Liver (tissue), 9 donors: ENCODE measurements around the gene CES1. TPM values are rescaled to one million over a fixed set of nuclear protein-coding genes. Genes with fewer than 3 reads are reported as not detected.

Source experiments
- DNase-seq: peaks from one replicate; pipeline ENCODE4 v3.0.0-alpha.2; 2017; ENCODE audit warnings: low spot score
- H3K27ac ChIP-seq, 2 donors: one replicate each; pipeline ENCODE4 v1.7.0; 2013; ENCODE audit warnings: inconsistent platforms in 2 of 2, low read length in 2 of 2, control low read depth in 1 of 2, low read depth in 1 of 2, mild to moderate bottlenecking in 1 of 2
- H3K27me3 ChIP-seq, 4 donors: one replicate each; pipeline versions ENCODE4 v1.6.1 to v1.7.0; 2013; ENCODE audit warnings: low read length in 3 of 4, inconsistent platforms in 1 of 4, mild to moderate bottlenecking in 1 of 4, moderate library complexity in 1 of 4; ENCODE audit not compliant: control insufficient read depth in 4 of 4, insufficient read depth in 4 of 4
- H3K36me3 ChIP-seq, 4 donors: one replicate each; pipeline versions ENCODE4 v1.6.1 to v1.7.0; 2013; ENCODE audit warnings: low read length in 3 of 4, mild to moderate bottlenecking in 3 of 4, low read depth in 1 of 4, moderate library complexity in 1 of 4; ENCODE audit not compliant: control insufficient read depth in 4 of 4, insufficient read depth in 3 of 4
- H3K4me1 ChIP-seq, 4 donors: one replicate each; pipeline versions ENCODE4 v1.6.1 to v1.7.0; 2013; ENCODE audit warnings: low read length in 3 of 4, mild to moderate bottlenecking in 3 of 4, moderate library complexity in 1 of 4; ENCODE audit not compliant: control insufficient read depth in 4 of 4, insufficient read depth in 4 of 4
- H3K4me3 ChIP-seq, 3 donors: one replicate each; pipeline versions ENCODE4 v1.6.1 to v1.7.0; 2013; ENCODE audit warnings: low read length in 3 of 3, control low read depth in 1 of 3, low read depth in 1 of 3, mild to moderate bottlenecking in 1 of 3
- H3K9ac ChIP-seq, 2 donors: one replicate each; pipeline ENCODE4 v1.7.0; 2013; ENCODE audit warnings: low read length in 2 of 2, mild to moderate bottlenecking in 2 of 2, moderate library complexity in 2 of 2, control low read depth in 1 of 2, low read depth in 1 of 2
- H3K9me3 ChIP-seq, 4 donors: one replicate each; pipeline versions ENCODE4 v1.6.1 to v1.7.0; 2013; ENCODE audit warnings: low read length in 3 of 4; ENCODE audit not compliant: control insufficient read depth in 4 of 4
- EGR1 ChIP-seq, 2 donors: IDR thresholded peaks; 2 replicates each; pipeline ENCODE4 v1.6.1; 2016 to 2018; ENCODE audit warnings: antibody characterized with exemption in 2 of 2, low read depth in 2 of 2
- FOXA1 ChIP-seq: IDR thresholded peaks from 2 replicates; pipeline ENCODE4 v1.6.1; 2016; ENCODE audit warnings: antibody characterized with exemption
- FOXA2 ChIP-seq: IDR thresholded peaks from 2 replicates; pipeline ENCODE4 v1.6.1; 2016; ENCODE audit warnings: antibody characterized with exemption
- HNF4A ChIP-seq, 2 donors: conservative IDR thresholded peaks; 2 replicates each; pipeline ENCODE4 v1.6.1; 2016; ENCODE audit warnings: antibody characterized with exemption in 2 of 2, mild to moderate bottlenecking in 2 of 2
- HNF4G ChIP-seq: IDR thresholded peaks from 2 replicates; pipeline ENCODE4 v1.6.1; 2016; ENCODE audit warnings: antibody characterized with exemption
- RAD21 ChIP-seq, 2 donors: IDR thresholded peaks; 2 replicates each; pipeline ENCODE4 v1.6.1; 2016; ENCODE audit warnings: antibody characterized with exemption in 2 of 2, mild to moderate bottlenecking in 2 of 2
- SP1 ChIP-seq: IDR thresholded peaks from 2 replicates; pipeline ENCODE4 v1.6.1; 2018; ENCODE audit warnings: antibody characterized with exemption, mild to moderate bottlenecking
- TAF1 ChIP-seq: conservative IDR thresholded peaks from 2 replicates; pipeline ENCODE4 v1.6.1; 2016; ENCODE audit warnings: antibody characterized with exemption, mild to moderate bottlenecking
- YY1 ChIP-seq: IDR thresholded peaks from 2 replicates; pipeline ENCODE4 v1.6.1; 2016; ENCODE audit warnings: antibody characterized with exemption, mild to moderate bottlenecking
- WGBS: extraction: QIAGEN DNeasy Blood & Tissue Kit; methylation state at CpG from one replicate; pipeline ENCODE4 v1.1.7; 2013; 5-methylcytosine and 5-hydroxymethylcytosine counted together
- polyA plus RNA-seq, 2 donors: library from polyadenylated mRNA; stranded (reverse) in 1 of 2; unstranded in 1 of 2; fragments of 200-250 nt in 1 of 2; fragments of >200 nt in 1 of 2; fragmentation: Nextera tagmentation in 1 of 2; extraction: Ambion mirVana in 1 of 2; gene quantifications; one replicate each; pipeline versions ENCODE4 v1.2.1 to v1.2.3, GENCODE V29; 2013 to 2015
- total RNA-seq, 2 donors: library from RNA; depleted of rRNA; stranded (reverse); fragments of >200 nt; gene quantifications; one replicate each; pipeline ENCODE4 v1.2.3, GENCODE V29; 2014
- TF ChIP-seq, protein P1 (sequence below): IDR thresholded peaks from 2 replicates; pipeline ENCODE4 v1.6.1; 2016; ENCODE audit warnings: antibody characterized with exemption
- TF ChIP-seq, protein P2 (sequence below): IDR thresholded peaks from 2 replicates; pipeline ENCODE4 v1.6.1; 2016; ENCODE audit warnings: antibody characterized with exemption
- TF ChIP-seq, protein P3 (sequence below): IDR thresholded peaks from 2 replicates; pipeline ENCODE4 v1.6.1; 2016; ENCODE audit warnings: antibody characterized with exemption, mild to moderate bottlenecking
- TF ChIP-seq, protein P4 (sequence below): IDR thresholded peaks from 2 replicates; pipeline ENCODE4 v1.6.1; 2016; ENCODE audit warnings: antibody characterized with exemption
- donor health status: healthy.
- donor health status: healthy.
- donor health status: healthy.
- donor health status: healthy.
- donor health status: healthy.

The CES1 gene
- total and polyA plus RNA-seq, 4 donors = 8.4 to 1,773 (median 546) TPM

DNA sequence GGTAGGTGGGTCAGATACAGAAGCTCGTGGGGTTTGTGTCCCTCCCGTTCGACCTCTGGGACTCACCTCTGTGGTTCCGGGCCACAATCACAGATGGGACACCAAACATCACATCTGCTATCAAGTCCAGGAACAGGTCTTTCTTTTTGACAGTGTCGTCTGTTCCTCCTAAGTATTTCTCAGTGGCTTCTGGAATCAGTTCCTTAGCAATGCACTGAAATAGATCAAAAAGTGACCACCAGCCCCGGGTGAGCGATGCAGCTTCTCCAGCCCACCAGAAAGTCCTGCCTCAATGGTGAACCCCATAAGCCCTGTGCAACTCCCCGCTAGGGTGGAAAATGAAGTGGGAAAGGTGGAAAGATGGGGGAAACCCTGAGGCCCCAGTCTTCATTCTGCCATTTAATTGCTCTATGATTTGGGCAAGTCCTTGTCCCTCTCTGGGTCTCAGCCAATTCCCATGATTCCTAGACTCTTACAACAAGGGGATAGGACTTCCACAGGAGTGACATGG is 22.4 kb downstream of the CES1 start:
- no peak overlapping the region for H3K27ac ChIP-seq
- H3K4me3 ChIP-seq = no peak overlapping the region
- no peaks in the 10 kb centered on the region for H3K27me3 ChIP-seq
- TF ChIP-seq RAD21 (IDR thresholded peaks at IDR 0.05) = no peak
- no peak for TF ChIP-seq TAF1
- TF ChIP-seq FOXA1 = no peak
- no peak for TF ChIP-seq HNF4A (conservative IDR thresholded peaks at IDR 0.05)
- TF ChIP-seq, protein P1, sequence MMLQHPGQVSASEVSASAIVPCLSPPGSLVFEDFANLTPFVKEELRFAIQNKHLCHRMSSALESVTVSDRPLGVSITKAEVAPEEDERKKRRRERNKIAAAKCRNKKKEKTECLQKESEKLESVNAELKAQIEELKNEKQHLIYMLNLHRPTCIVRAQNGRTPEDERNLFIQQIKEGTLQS = no peak
- TF ChIP-seq HNF4G = no peak
- TF ChIP-seq, protein P2, sequence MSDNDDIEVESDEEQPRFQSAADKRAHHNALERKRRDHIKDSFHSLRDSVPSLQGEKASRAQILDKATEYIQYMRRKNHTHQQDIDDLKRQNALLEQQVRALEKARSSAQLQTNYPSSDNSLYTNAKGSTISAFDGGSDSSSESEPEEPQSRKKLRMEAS = no peak
- no peak for TF ChIP-seq EGR1 (IDR thresholded peaks at IDR 0.05; ENCODE audit: low read depth in 2 of 2)
- WGBS = 75% methylated on average over 8 of the region's 8 CpGs
- no peak for DNase-seq
- H3K36me3 ChIP-seq = peaks cover 7 to 44% (median 34%) of the 10 kb centered on the region in 4 donors
- no peaks in the 10 kb centered on the region for H3K4me1 ChIP-seq
- H3K9ac ChIP-seq = no peak overlapping the region
- H3K9me3 ChIP-seq = no peaks in the 10 kb centered on the region

DNA sequence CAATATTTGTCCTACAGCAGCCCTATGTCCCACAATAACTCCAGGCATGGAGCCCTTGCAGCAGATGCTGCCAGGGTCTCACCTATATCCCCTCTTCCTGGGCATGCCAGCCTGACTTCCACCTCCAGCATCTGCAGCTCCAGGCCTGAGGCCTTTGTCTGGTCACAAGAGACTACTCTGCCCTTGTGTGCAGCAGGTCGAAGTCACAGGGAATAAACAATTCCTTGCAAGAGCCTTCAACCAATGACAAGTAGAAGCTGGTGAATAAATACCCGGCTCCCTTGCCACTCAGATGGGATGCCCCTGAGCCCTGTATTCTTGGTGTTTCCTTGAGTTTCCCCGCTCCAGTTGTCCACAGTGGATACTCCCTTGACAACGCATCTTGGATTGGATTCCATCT is 23.0 kb downstream of the CES1 start:
- no peaks in the 10 kb centered on the region for H3K27me3 ChIP-seq
- no peak overlapping the region for H3K27ac ChIP-seq
- H3K4me1 ChIP-seq = no peaks in the 10 kb centered on the region
- WGBS = 84% methylated on average over 4 of the region's 4 CpGs
- no peak overlapping the region for H3K4me3 ChIP-seq
- H3K36me3 ChIP-seq = peaks cover 7 to 40% (median 31%) of the 10 kb centered on the region in 4 donors
- H3K9me3 ChIP-seq = no peaks in the 10 kb centered on the region
- TF ChIP-seq EGR1 (IDR thresholded peaks at IDR 0.05; ENCODE audit: low read depth in 2 of 2) (no peak), FOXA1 (no peak), FOXA2 (no peak), RAD21 (IDR thresholded peaks at IDR 0.05) (no peak), YY1 (no peak), SP1 (no peak), HNF4A (conservative IDR thresholded peaks at IDR 0.05) (no peak), TAF1 (no peak), HNF4G (no peak)
- TF ChIP-seq, protein P2 = no peak
- TF ChIP-seq, protein P3, sequence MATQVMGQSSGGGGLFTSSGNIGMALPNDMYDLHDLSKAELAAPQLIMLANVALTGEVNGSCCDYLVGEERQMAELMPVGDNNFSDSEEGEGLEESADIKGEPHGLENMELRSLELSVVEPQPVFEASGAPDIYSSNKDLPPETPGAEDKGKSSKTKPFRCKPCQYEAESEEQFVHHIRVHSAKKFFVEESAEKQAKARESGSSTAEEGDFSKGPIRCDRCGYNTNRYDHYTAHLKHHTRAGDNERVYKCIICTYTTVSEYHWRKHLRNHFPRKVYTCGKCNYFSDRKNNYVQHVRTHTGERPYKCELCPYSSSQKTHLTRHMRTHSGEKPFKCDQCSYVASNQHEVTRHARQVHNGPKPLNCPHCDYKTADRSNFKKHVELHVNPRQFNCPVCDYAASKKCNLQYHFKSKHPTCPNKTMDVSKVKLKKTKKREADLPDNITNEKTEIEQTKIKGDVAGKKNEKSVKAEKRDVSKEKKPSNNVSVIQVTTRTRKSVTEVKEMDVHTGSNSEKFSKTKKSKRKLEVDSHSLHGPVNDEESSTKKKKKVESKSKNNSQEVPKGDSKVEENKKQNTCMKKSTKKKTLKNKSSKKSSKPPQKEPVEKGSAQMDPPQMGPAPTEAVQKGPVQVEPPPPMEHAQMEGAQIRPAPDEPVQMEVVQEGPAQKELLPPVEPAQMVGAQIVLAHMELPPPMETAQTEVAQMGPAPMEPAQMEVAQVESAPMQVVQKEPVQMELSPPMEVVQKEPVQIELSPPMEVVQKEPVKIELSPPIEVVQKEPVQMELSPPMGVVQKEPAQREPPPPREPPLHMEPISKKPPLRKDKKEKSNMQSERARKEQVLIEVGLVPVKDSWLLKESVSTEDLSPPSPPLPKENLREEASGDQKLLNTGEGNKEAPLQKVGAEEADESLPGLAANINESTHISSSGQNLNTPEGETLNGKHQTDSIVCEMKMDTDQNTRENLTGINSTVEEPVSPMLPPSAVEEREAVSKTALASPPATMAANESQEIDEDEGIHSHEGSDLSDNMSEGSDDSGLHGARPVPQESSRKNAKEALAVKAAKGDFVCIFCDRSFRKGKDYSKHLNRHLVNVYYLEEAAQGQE = no peak
- TF ChIP-seq, protein P4, sequence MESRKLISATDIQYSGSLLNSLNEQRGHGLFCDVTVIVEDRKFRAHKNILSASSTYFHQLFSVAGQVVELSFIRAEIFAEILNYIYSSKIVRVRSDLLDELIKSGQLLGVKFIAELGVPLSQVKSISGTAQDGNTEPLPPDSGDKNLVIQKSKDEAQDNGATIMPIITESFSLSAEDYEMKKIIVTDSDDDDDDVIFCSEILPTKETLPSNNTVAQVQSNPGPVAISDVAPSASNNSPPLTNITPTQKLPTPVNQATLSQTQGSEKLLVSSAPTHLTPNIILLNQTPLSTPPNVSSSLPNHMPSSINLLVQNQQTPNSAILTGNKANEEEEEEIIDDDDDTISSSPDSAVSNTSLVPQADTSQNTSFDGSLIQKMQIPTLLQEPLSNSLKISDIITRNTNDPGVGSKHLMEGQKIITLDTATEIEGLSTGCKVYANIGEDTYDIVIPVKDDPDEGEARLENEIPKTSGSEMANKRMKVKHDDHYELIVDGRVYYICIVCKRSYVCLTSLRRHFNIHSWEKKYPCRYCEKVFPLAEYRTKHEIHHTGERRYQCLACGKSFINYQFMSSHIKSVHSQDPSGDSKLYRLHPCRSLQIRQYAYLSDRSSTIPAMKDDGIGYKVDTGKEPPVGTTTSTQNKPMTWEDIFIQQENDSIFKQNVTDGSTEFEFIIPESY = no peak
- H3K9ac ChIP-seq = no peak overlapping the region
- DNase-seq = no peak
